GM10266 (cell line): ENCODE data around the gene SH2D3C.

Source experiments
- DNase-seq: peaks from one replicate; pipeline ENCODE4 v3.0.0; 2012; ENCODE audit errors: extremely low spot score
- TF ChIP-seq, protein P1 (sequence below): IDR thresholded peaks from 2 replicates; pipeline ENCODE4 v1.5.1; 2012; ENCODE audit warnings: mild to moderate bottlenecking, low read depth; ENCODE audit not compliant: control insufficient read depth, insufficient read depth; ENCODE audit errors: missing control alignments

SH2D3C gene, protein sequence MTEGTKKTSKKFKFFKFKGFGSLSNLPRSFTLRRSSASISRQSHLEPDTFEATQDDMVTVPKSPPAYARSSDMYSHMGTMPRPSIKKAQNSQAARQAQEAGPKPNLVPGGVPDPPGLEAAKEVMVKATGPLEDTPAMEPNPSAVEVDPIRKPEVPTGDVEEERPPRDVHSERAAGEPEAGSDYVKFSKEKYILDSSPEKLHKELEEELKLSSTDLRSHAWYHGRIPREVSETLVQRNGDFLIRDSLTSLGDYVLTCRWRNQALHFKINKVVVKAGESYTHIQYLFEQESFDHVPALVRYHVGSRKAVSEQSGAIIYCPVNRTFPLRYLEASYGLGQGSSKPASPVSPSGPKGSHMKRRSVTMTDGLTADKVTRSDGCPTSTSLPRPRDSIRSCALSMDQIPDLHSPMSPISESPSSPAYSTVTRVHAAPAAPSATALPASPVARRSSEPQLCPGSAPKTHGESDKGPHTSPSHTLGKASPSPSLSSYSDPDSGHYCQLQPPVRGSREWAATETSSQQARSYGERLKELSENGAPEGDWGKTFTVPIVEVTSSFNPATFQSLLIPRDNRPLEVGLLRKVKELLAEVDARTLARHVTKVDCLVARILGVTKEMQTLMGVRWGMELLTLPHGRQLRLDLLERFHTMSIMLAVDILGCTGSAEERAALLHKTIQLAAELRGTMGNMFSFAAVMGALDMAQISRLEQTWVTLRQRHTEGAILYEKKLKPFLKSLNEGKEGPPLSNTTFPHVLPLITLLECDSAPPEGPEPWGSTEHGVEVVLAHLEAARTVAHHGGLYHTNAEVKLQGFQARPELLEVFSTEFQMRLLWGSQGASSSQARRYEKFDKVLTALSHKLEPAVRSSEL

DNA sequence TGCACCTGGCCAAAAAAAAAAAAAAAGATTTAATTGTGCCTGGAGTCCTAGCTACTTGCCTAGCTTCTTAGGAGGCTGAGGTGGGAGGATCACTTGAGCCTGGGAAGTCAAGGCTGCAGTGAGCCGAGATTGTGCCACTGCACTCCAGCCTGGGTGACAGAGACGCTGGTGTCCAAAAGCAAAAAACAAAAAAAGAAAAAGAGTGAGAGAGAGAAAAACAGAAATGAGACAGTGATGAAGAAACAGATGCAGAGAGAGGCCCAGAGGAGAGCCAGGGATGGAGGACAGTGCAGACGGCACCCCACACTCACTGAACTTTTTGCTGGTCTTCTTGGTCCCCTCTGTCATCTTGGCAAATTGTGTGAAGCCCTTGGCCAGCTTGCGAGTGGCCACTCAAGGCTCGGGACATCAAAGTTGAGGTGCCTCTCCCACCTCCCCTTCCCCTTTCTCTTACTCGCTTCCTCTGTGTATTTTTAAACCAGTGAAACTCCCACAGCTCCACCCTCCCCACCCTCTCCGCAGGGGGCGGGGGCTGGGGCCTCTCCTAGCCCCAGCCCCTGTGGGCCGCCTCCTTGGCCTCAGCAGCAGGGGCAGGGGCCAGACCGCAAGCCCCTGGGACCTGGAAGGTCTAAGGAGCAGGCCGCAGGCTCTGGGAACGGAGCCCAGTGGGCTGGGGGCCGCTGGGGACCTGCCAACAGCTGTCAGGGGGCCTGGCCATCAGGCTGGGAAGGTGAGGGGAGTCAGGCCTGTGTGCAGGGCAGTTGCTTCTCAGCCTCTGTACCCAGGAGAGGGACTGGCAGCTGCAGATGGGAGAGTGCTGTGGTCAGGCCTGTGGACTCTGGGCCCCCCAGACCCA is at the start of gene SH2D3C:
Gene SH2D3C (minus strand): TSS at position 387 of the 856 bp plus-strand sequence. CDS start 39 bp downstream, at position 348.
- no peak for DNase-seq
- TF ChIP-seq, protein P1, sequence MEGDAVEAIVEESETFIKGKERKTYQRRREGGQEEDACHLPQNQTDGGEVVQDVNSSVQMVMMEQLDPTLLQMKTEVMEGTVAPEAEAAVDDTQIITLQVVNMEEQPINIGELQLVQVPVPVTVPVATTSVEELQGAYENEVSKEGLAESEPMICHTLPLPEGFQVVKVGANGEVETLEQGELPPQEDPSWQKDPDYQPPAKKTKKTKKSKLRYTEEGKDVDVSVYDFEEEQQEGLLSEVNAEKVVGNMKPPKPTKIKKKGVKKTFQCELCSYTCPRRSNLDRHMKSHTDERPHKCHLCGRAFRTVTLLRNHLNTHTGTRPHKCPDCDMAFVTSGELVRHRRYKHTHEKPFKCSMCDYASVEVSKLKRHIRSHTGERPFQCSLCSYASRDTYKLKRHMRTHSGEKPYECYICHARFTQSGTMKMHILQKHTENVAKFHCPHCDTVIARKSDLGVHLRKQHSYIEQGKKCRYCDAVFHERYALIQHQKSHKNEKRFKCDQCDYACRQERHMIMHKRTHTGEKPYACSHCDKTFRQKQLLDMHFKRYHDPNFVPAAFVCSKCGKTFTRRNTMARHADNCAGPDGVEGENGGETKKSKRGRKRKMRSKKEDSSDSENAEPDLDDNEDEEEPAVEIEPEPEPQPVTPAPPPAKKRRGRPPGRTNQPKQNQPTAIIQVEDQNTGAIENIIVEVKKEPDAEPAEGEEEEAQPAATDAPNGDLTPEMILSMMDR = no peak

DNA sequence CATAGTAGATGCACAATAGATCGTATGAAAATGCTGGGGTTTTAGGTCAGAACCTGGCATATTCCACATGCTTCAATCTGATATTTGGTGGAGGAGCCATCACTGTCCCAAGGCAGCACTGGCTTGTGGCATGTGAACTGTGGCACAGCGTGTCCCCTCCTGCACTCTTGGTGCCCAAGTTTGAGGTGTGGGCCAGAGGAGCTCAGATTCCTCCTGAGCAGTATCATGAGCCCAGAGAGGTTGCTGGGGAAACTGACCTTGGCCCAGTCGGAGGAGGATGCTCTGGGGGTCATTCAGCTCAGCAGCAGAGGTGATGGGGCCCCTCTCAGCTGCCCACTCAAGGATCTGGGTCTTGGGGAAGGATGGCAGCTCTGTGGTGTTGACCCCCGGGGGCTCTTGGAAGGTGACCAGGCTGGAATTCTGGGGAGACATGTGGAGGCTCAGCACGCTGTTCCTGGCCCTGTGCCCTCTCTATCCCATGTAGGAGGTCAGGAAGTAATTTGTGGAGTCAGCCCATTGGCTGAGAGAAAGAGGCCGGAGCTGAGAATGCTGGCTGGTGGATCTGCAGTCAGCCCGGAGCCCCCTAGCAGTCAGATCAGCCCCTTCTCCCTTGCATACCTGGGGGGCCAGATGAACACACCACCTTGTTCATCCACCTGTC is 47.9 kb upstream of the SH2D3C start:
- DNase-seq = no peak
- TF ChIP-seq, protein P1 = no peak

DNA sequence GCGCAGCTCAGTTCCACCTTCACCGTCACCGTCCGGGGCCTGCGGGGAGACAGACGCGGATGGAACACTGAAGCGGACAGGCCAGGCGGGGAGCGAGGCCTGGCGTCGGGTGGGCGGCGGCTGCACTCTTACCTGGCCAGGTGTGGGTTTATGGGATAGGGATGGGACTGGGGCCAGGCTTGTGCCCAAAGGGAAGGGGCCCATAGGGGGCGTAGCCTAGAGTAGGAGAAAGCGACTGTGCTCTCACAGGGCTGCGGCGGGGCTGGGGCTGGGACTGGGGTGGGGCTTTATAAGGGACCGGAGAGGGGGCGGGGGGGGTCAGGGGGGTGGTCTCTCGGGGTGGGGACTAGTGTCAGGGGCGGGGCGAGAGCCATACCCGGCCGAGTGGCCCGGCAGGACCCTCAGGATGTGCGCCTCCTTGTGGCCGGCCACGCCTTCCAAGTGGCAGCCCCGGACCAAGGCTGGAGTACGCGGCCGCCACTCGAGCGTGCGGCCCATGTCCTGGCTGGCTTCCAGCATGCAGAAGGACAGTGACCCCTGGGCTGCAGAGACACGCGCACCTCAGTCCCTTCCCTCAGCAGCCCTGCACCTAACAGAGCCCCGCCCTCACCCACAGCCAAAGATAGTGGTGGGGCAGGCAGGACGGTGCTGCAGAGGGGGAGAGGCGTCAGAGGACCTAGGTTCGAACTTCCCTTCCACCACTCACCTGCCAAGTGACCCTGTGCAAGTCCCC is 47.0 kb upstream of the SH2D3C start:
- TF ChIP-seq, protein P1 = peak; percentile 20
- DNase-seq = no peak

DNA sequence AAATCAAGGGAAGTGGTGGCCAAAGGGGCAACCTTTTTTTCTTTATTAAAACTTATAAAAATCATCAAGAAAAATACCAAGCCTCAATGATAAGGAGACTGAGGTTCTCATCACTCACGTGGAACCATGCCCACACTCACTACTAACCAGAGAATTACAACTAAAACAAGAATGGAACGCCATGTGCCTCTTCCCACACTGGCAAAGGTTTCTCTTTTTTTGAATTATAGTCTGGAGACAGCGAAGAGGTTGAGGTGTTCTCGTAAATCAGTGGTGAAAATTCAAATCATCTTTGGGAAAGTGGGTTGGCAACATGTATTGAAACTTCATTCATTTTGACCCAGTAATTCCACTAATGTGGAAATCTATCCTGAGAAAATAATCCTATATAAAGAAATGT is 43.6 kb upstream of the SH2D3C start:
- TF ChIP-seq, protein P1 = no peak
- no peak for DNase-seq

DNA sequence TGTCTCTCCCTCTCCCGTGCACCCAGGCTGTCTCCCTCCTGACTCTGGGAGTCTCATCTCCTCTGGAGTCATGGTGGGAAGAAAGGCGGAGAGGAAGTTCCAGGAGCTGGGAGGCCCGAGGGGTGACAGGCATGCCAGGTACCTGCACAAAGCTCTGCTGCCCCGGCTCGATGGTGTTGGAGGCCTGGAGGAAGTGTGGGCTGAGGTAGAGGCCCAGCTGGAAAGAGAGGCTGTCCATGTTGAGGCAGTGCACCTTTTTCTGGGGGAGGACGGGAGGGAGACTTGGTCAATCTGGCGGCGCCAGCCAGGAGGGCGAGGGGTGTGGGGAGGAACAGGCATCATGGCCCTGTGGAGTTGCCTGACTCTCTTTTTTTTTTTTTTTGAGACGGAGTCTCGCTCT is 40.1 kb upstream of the SH2D3C start:
- TF ChIP-seq, protein P1 = no peak
- DNase-seq = no peak

DNA sequence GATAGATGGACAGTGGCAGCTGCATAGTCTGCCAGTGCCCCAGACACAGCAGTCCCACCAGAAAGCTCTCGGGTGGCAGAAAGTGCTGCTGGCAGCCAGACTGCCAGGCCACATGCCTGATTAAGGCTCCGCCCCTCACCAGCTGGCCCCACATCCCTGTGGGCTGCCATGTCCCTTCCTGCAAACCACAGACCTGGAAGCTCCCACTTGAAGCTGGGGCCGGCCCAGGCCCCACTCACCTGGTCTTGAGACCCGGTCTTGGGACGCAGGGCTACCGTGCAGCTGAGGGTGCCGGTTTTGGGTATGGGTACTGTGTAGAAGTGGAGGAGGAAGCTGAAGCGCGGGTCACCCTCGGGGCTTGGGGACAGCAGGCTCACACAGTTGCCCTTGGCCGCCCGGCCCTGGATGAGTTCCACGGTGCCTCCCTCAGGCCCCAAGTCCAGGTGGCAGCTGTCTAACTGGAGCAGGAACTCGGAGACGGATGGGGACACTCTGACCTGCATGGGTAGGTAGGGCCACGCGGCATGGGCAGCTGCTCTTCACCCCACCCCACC is 39.5 kb upstream of the SH2D3C start:
- DNase-seq = no peak
- TF ChIP-seq, protein P1 = no peak
